ENCODE measurements around the gene MAD2L2.
A peak's percentile ranks its signal among the peaks of the same experiment; 100 is the strongest.

Gene MAD2L2

GRCh38 chr1:11701551-11701961 is 20.6 kb upstream of the MAD2L2 start:
- no peak overlapping the region for H3K27ac ChIP-seq
- no peak for DNase-seq (ENCODE audit: low spot score)
- ChIA-PET CTCF (interaction anchor here (0.6 to 0.7 kb wide), 2 partner anchors 18 to 142 kb away, joined by 3 to 4 read pairs; no protein-coding TSS in a partner anchor), POLR2A (ENCODE audit: low non-redundant PET) (interaction anchor here (0.6 kb wide), 1 partner anchor 52 kb away, joined by 7 read pairs; no protein-coding TSS in a partner anchor)
- TF ChIP-seq CTCF (conservative IDR thresholded peaks at IDR 0.05; ENCODE audit: low read depth), result no peak

- H3K27ac ChIP-seq, result no peak overlapping the region
- DNase-seq (ENCODE audit: low spot score), result no peak
- POLR2A ChIA-PET (ENCODE audit: low non-redundant PET), result no interaction called here
- CTCF ChIA-PET, result interaction anchor here (0.6 to 0.8 kb wide), 3 partner anchors 9 to 141 kb away, joined by 3 to 4 read pairs (median 3); partner anchors contain the start of gene DRAXIN
- TF ChIP-seq CTCF (conservative IDR thresholded peaks at IDR 0.05; ENCODE audit: low read depth), result no peak
Measured at GRCh38 chr1:11700601-11701467, 19.9 kb upstream of the MAD2L2 start.

- DNase-seq (ENCODE audit: low spot score), result no peak
- TF ChIP-seq CTCF (conservative IDR thresholded peaks at IDR 0.05; ENCODE audit: low read depth), result no peak
- ChIA-PET POLR2A (ENCODE audit: low non-redundant PET) (no interaction called here), CTCF (interaction anchor here (0.7 kb wide), 1 partner anchor 22 kb away, joined by 4 read pairs; no protein-coding TSS in a partner anchor)
- no peak overlapping the region for H3K27ac ChIP-seq
Measured at GRCh38 chr1:11697893-11698210, 16.9 kb upstream of the MAD2L2 start.

- TF ChIP-seq CTCF (conservative IDR thresholded peaks at IDR 0.05; ENCODE audit: low read depth), result no peak
- no peak for DNase-seq (ENCODE audit: low spot score)
- H3K27ac ChIP-seq, result no peak overlapping the region
- CTCF ChIA-PET, result interaction anchor here (0.6 kb wide), 1 partner anchor 411 kb away, joined by 3 read pairs; no protein-coding TSS in a partner anchor
- POLR2A ChIA-PET (ENCODE audit: low non-redundant PET), result no interaction called here
Measured at GRCh38 chr1:11697188-11697892, 16.4 kb upstream of the MAD2L2 start.

GRCh38 chr1:11695861-11696260 is 14.9 kb upstream of the MAD2L2 start:
- no peak overlapping the region for H3K27ac ChIP-seq
- CTCF ChIA-PET, result no interaction called here
- POLR2A ChIA-PET (ENCODE audit: low non-redundant PET), result no interaction called here
- no peak for DNase-seq (ENCODE audit: low spot score)
- TF ChIP-seq CTCF (conservative IDR thresholded peaks at IDR 0.05; ENCODE audit: low read depth), result no peak

GRCh38 chr1:11693917-11694316 is 13.0 kb upstream of the MAD2L2 start:
- no peak for TF ChIP-seq CTCF (conservative IDR thresholded peaks at IDR 0.05; ENCODE audit: low read depth)
- ChIA-PET CTCF (interaction anchor here (0.6 to 2.5 kb wide), 2 partner anchors 23 to 30 kb away, joined by 3 to 8 read pairs; partner anchors contain the start of gene FBXO6), POLR2A (ENCODE audit: low non-redundant PET) (no interaction called here)
- DNase-seq (ENCODE audit: low spot score), result no peak
- H3K27ac ChIP-seq, result peak overlapping the region; percentile 50; the same call in 1 of the 2 replicates

Data from RWPE1 (cell line).